A549 (cell line): ENCODE data around the gene KCNK16. TPM values are rescaled to one million over a fixed set of nuclear protein-coding genes. Genes with fewer than 3 reads are reported as not detected.

ENCODE experiments used
- ATAC-seq, 2 experiments: fragments of 200-7000 bp in 1 of 2; fragments of >200 bp in 1 of 2; cut with Nextera tagmentation in 1 of 2; cut with Tn5 transposase in 1 of 2; 3 replicates each; pipeline versions ENCODE4 v1.8.0 to v1.9.1; 2018 to 2020; ENCODE audit warnings: mild to moderate bottlenecking in 1 of 2, moderate library complexity in 1 of 2
- CTCF ChIA-PET: fragments of 300-600 bp; sonication (Branson Sonifier 250); formaldehyde crosslinking; extraction: SDS; loops from one replicate; lab custom pipeline; 2021; ENCODE audit warnings: antibody characterized with exemption, inconsistent platforms; lab: Yijun Ruan, JAX
- POLR2A ChIA-PET: fragments of 350-600 bp; formaldehyde crosslinking; extraction: SDS; loops from one replicate; lab custom pipeline; 2021; ENCODE audit warnings: antibody characterized with exemption, inconsistent platforms; lab: Yijun Ruan, JAX
- DNase-seq, 2 experiments: peaks; one replicate each; pipeline versions ENCODE4 v3.0.0 to v3.0.0-alpha.2; 2011 to 2016; ENCODE audit warnings: low read depth in 1 of 2, low spot score in 1 of 2
- FAIRE-seq: peaks from 2 replicates; lab custom pipeline; 2011; peaks lifted over from hg19 to GRCh38; lab: Jason Lieb, UNC
- H3K27ac ChIP-seq, 2 experiments: fragments of >200 bp; sonication (Bioruptor Twin); formaldehyde crosslinking; 3 replicates each; pipeline ENCODE4 v1.5.1; 2016 to 2017
- H3K4me1 ChIP-seq: fragments of >200 bp; sonication (Bioruptor Twin); formaldehyde crosslinking; 3 replicates; pipeline ENCODE4 v1.6.1; 2016
- H3K4me2 ChIP-seq: fragments of >200 bp; sonication (Bioruptor Twin); formaldehyde crosslinking; 3 replicates; pipeline ENCODE4 v1.6.1; 2016
- H3K4me3 ChIP-seq: fragments of >200 bp; sonication (Bioruptor Twin); formaldehyde crosslinking; 3 replicates; pipeline ENCODE4 v1.5.1; 2016
- H3K9me3 ChIP-seq: fragments of >200 bp; sonication (Bioruptor Twin); formaldehyde crosslinking; 3 replicates; pipeline ENCODE4 v1.6.1; 2016
- BHLHE40 ChIP-seq: IDR thresholded peaks from 2 replicates; pipeline ENCODE4 v1.6.1; 2012; ENCODE audit warnings: low read depth, low read length, inconsistent platforms
- CBX2 ChIP-seq: fragments of 200-600 bp; sonication (generic); IDR thresholded peaks from 2 replicates; pipeline ENCODE4 v1.6.1; 2016; ENCODE audit warnings: low read depth, mild to moderate bottlenecking, borderline replicate concordance
- CBX8 ChIP-seq: fragments of 200-600 bp; sonication (generic); IDR thresholded peaks from 2 replicates; pipeline ENCODE4 v1.6.1; 2016
- CEBPB ChIP-seq, 2 experiments: fragments of >200 bp in 1 of 2; sonication (Bioruptor Twin) in 1 of 2; formaldehyde crosslinking in 1 of 2; IDR thresholded peaks; 2 replicates each; pipeline ENCODE4 v1.6.1; 2012 to 2016
- CHD4 ChIP-seq: fragments of 200-600 bp; sonication (generic); IDR thresholded peaks from 2 replicates; pipeline ENCODE4 v1.6.1; 2016; ENCODE audit warnings: antibody characterized with exemption, mild to moderate bottlenecking, borderline replicate concordance
- EHMT2 ChIP-seq: fragments of 200-600 bp; sonication (generic); IDR thresholded peaks from 2 replicates; pipeline ENCODE4 v1.6.1; 2016; ENCODE audit warnings: antibody characterized with exemption, low read depth, mild to moderate bottlenecking, moderate library complexity
- EP300 ChIP-seq, 2 experiments: fragments of >200 bp; sonication (Bioruptor Twin); formaldehyde crosslinking; IDR thresholded peaks; 2 replicates in 1 of 2; 3 replicates in 1 of 2; pipeline ENCODE4 v1.6.1; 2016 to 2017
- FOSB ChIP-seq: fragments of 250-450 bp; sonication (Bioruptor Pico); IDR thresholded peaks from 2 replicates; pipeline ENCODE4 v1.5.0; 2020; ENCODE audit warnings: mild to moderate bottlenecking, moderate library complexity
- GATA3 ChIP-seq: IDR thresholded peaks from 2 replicates; pipeline ENCODE4 v1.6.1; 2012; ENCODE audit warnings: borderline replicate concordance
- HOXB13 ChIP-seq: fragments of 250-450 bp; sonication (Bioruptor Pico); IDR thresholded peaks from 2 replicates; pipeline ENCODE4 v1.5.0; 2020; ENCODE audit warnings: low read depth, mild to moderate bottlenecking, moderate library complexity
- HOXB5 ChIP-seq: fragments of 250-450 bp; sonication (Bioruptor Pico); IDR thresholded peaks from 2 replicates; pipeline ENCODE4 v1.5.0; 2020; ENCODE audit warnings: mild to moderate bottlenecking, moderate library complexity
- KDM1A ChIP-seq: fragments of 200-600 bp; sonication (generic); IDR thresholded peaks from 2 replicates; pipeline ENCODE4 v1.6.1; 2016; ENCODE audit warnings: low read depth, mild to moderate bottlenecking
- KDM5A ChIP-seq: fragments of 200-600 bp; sonication (generic); IDR thresholded peaks from 2 replicates; pipeline ENCODE4 v1.6.1; 2016; ENCODE audit warnings: antibody characterized with exemption, mild to moderate bottlenecking
- NFE2L2 ChIP-seq: fragments of 150-350 bp; conservative IDR thresholded peaks from 2 replicates; pipeline ENCODE4 v1.6.1; 2014; ENCODE audit warnings: low read length
- NPAS2 ChIP-seq: fragments of 250-450 bp; sonication (Bioruptor Pico); IDR thresholded peaks from 2 replicates; pipeline ENCODE4 v1.8.0; 2022; ENCODE audit warnings: mild to moderate bottlenecking, moderate library complexity, borderline replicate concordance
- NR3C1 ChIP-seq: fragments of >200 bp; sonication (Bioruptor Twin); formaldehyde crosslinking; IDR thresholded peaks from 3 replicates; pipeline ENCODE4 v1.6.1; 2017
- POLR2A ChIP-seq: IDR thresholded peaks from 2 replicates; pipeline ENCODE4 v1.6.1; 2012; ENCODE audit warnings: mild to moderate bottlenecking, low read length
- RAD21 ChIP-seq, 2 experiments: fragments of >200 bp in 1 of 2; sonication (Bioruptor Twin) in 1 of 2; formaldehyde crosslinking in 1 of 2; IDR thresholded peaks in 1 of 2; conservative IDR thresholded peaks in 1 of 2; 2 replicates in 1 of 2; 3 replicates in 1 of 2; pipeline ENCODE4 v1.6.1; 2012 to 2018; ENCODE audit warnings: inconsistent platforms in 1 of 2
- SMC3 ChIP-seq: fragments of >200 bp; sonication (Bioruptor Twin); formaldehyde crosslinking; IDR thresholded peaks from 3 replicates; pipeline ENCODE4 v1.6.1; 2018; ENCODE audit warnings: inconsistent platforms
- SREBF2 ChIP-seq: fragments of 450-650 bp; IDR thresholded peaks from 2 replicates; pipeline ENCODE4 v1.6.1; 2014; ENCODE audit warnings: mild to moderate bottlenecking, moderate library complexity
- ZSCAN20 ChIP-seq: fragments of 250-450 bp; sonication (Bioruptor Pico); IDR thresholded peaks from 2 replicates; pipeline ENCODE4 v1.8.0; 2022; ENCODE audit warnings: mild to moderate bottlenecking, moderate library complexity
- WGBS: methylation state at CpG from one replicate; pipeline ENCODE4 v1.1.6; 2017; ENCODE audit errors: missing lambda C conversion rate; 5-methylcytosine and 5-hydroxymethylcytosine counted together
- polyA plus RNA-seq, 4 experiments: library from polyadenylated mRNA; depleted of rRNA in 3 of 4; stranded (reverse); fragments of >200 nt; fragmentation: RNase III in 1 of 4; extraction: RNeasy Plus Mini Kit Qiagen cat#74134 plus additional on column Dnase treatment in 1 of 4; gene quantifications; 2 replicates in 3 of 4; 3 replicates in 1 of 4; pipeline ENCODE4 v1.2.3, GENCODE V29; 2011 to 2017
- TF ChIP-seq, protein P1 (sequence below): IDR thresholded peaks from 2 replicates; pipeline ENCODE4 v1.6.1; 2012; ENCODE audit warnings: low read depth, borderline replicate concordance
- TF ChIP-seq, protein P2 (sequence below): fragments of >200 bp; sonication (Bioruptor Twin); formaldehyde crosslinking; IDR thresholded peaks from 3 replicates; pipeline ENCODE4 v1.5.1; 2016
- TF ChIP-seq, protein P3 (sequence below): fragments of 250-450 bp; sonication (Bioruptor Pico); IDR thresholded peaks from 2 replicates; pipeline ENCODE4 v1.5.0; 2020; ENCODE audit warnings: low read depth, mild to moderate bottlenecking, moderate library complexity
- TF ChIP-seq, protein P4 (sequence below): fragments of >200 bp; sonication (Bioruptor Twin); formaldehyde crosslinking; IDR thresholded peaks from 3 replicates; pipeline ENCODE4 v1.6.1; 2016

Gene KCNK16
- polyA plus RNA-seq, 2 of the 4 experiments (the other 2 are of a cell fraction): not detected

DNA sequence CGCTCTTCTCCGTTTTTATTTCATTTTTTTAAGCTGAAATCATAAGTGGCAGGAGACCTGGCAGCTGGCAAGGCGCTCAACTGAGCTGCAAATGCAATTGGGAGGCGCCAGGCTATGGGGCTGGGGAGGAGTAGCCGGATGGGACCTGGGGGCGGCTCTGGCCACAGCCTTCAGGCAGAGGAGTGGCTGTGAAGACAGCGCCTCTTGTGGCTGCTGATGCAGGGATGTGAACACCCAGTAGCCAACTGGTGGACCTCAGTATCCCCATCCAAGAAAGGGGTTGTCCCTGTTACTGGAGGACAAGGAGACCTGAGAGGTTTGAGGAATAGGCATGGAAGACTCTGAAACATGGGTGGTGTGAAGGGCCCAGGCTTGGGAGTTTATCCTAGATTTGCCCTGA lies 20.9 kb downstream of the KCNK16 start:
- Histone ChIP-seq H3K9me3 (no peaks in the 10 kb centered on the region), H3K27ac (no peak overlapping the region), H3K4me1 (0 out of 3 replicates have a peak, but pooled peaks cover 3% of the 10 kb centered on the region), H3K4me2 (no peak overlapping the region), H3K4me3 (no peak overlapping the region)
- ChIA-PET POLR2A (no interaction called here), CTCF (interaction anchor here (1.4 to 10.4 kb wide), 6 partner anchors 8 to 328 kb away, joined by 3 to 171 read pairs (median 16); no protein-coding TSS in a partner anchor)
- peak in 1 of 2 experiments; percentile 13 for DNase-seq
- TF ChIP-seq KDM1A (no peak), RAD21 (conservative IDR thresholded peaks at IDR 0.05 in 1 of 2, IDR thresholded peaks at IDR 0.05 in 1 of 2) (0 out of 5 replicates have a peak, but pooled peaks of 1 of the 2 experiments have one; percentile 10), EHMT2 (no peak)
- ATAC-seq: peak in 1 of 2 experiments; percentile 67; a peak in 3 of 6 replicates
- 79% methylated on average over 6 of the region's 7 CpGs for WGBS
- FAIRE-seq: no peak

DNA sequence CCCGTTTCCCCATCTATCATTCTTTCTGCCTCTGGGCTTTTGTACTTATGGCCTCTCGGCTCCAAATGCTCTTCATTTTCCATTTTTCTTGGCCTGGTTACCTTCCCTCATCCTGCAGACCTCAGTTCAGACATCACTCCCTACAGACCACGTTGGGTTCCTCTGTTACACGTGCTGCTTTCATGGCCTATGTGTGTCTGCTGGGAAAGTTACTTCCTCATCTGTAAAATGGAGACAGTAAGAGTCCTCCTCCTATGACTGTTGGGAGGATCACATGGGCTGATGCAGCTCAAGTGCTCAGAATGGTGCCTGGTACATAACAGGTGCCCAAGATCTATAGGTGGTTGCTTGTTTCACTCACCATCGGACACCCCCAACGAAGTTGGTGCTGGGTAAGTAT lies 21.8 kb downstream of the KCNK16 start:
- Histone ChIP-seq H3K4me2 (no peak overlapping the region), H3K4me1 (0 out of 3 replicates have a peak, but pooled peaks cover 3% of the 10 kb centered on the region), H3K4me3 (no peak overlapping the region), H3K27ac (no peak overlapping the region)
- DNase-seq (no peak), ATAC-seq (no peak), FAIRE-seq (no peak)
- WGBS: 53% methylated on average over 6 of the region's 6 CpGs
- ChIA-PET CTCF (interaction anchor here (1.1 to 10.4 kb wide), 5 partner anchors 9 to 430 kb away, joined by 3 to 171 read pairs (median 17); no protein-coding TSS in a partner anchor), POLR2A (no interaction called here)
- TF ChIP-seq HOXB5 (CRISPR knock-in tag) (no peak), BHLHE40 (no peak), CHD4 (no peak), SMC3 (no peak)
- TF ChIP-seq, protein P1, sequence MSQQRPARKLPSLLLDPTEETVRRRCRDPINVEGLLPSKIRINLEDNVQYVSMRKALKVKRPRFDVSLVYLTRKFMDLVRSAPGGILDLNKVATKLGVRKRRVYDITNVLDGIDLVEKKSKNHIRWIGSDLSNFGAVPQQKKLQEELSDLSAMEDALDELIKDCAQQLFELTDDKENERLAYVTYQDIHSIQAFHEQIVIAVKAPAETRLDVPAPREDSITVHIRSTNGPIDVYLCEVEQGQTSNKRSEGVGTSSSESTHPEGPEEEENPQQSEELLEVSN: no peak
- TF ChIP-seq, all 56 proteins: peak for 0
- H3K9me3 ChIP-seq: no peaks in the 10 kb centered on the region

DNA sequence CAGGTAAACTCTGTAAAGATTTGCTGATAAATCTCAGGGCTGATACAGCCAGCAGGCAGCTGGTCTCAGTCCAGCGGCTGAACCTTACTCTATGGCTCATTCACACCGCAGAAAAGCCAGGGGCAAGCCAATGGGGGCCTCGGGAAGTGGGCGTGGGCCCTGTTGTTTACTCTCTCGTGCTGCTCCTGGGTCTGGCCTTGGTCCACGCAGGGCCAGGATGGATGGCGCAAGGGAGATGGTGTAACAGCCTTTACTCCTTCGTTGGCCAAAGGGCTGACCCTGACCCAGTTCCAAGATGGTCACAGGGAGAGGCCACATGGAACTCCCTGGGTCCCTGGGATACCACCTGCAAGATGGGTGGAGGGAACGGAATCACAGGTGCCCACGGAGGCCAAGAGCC lies 24.4 kb downstream of the KCNK16 start:
- FAIRE-seq: no peak
- H3K4me2 ChIP-seq: no peak overlapping the region
- POLR2A ChIA-PET: no interaction called here

DNA sequence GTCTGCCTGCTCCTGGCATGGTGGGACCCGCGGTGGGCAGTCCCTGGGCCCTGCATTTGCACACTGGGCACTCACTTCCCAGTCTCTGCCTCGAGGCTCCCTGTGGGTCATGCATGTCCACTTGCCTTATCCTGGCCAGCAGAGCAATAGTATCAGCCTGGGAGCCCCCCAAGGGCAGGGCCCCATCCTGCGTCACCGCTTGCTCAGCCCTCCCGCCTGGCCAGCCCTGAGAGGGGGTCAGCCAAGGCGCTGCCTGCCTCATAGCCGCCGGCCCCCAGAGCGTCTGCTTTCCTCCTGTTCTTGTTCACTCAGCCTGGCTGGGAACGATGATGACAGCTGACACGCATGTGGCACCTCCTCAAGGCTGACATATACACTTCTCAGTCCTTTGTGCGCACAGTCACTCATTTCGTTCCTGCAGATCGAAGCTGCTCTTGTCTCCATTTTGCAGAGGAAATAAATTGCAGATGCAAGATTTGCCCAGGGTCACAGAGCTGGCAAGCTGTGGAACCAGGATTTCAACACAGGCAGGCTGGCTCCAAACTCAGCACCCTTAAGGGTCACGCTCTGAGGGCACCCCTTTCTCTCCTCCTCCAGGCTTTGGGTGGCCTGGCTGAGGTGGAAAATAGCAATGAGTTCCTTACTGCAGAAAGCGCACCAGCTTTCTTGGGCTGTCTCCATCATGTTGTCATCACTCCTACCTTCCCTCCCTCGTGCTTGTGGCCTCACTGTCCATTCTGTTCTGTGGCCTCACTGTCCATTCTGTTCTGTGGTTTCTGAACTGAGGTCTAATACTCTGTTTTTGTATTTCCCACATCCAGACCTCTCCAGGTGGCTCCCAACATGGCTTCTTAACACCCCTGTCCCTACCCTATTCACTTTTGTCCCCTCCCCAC lies 25.5 kb downstream of the KCNK16 start:
- no peak overlapping the region for H3K27ac ChIP-seq
- no peaks in the 10 kb centered on the region for H3K9me3 ChIP-seq
- WGBS: 64% methylated on average over 15 of the region's 18 CpGs
- CTCF ChIA-PET: interaction anchor here (1.8 to 10.4 kb wide), 2 partner anchors 13 to 129 kb away, joined by 6 to 171 read pairs; no protein-coding TSS in a partner anchor
- H3K4me3 ChIP-seq: no peak overlapping the region
- POLR2A ChIA-PET: no interaction called here
- FAIRE-seq (no peak), ATAC-seq (no peak), DNase-seq (no peak)
- TF ChIP-seq NR3C1 (no peak), POLR2A (no peak), NPAS2 (no peak), CEBPB (IDR thresholded peaks at IDR 0.05) (no peak), FOSB (CRISPR knock-in tag) (no peak), SREBF2 (no peak), ZSCAN20 (CRISPR knock-in tag) (no peak), CBX8 (no peak), HOXB13 (no peak), CBX2 (no peak), EP300 (IDR thresholded peaks at IDR 0.05) (no peak), NFE2L2 (no peak), GATA3 (no peak)
- TF ChIP-seq, protein P2, sequence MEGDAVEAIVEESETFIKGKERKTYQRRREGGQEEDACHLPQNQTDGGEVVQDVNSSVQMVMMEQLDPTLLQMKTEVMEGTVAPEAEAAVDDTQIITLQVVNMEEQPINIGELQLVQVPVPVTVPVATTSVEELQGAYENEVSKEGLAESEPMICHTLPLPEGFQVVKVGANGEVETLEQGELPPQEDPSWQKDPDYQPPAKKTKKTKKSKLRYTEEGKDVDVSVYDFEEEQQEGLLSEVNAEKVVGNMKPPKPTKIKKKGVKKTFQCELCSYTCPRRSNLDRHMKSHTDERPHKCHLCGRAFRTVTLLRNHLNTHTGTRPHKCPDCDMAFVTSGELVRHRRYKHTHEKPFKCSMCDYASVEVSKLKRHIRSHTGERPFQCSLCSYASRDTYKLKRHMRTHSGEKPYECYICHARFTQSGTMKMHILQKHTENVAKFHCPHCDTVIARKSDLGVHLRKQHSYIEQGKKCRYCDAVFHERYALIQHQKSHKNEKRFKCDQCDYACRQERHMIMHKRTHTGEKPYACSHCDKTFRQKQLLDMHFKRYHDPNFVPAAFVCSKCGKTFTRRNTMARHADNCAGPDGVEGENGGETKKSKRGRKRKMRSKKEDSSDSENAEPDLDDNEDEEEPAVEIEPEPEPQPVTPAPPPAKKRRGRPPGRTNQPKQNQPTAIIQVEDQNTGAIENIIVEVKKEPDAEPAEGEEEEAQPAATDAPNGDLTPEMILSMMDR: no peak
- TF ChIP-seq, protein P3, sequence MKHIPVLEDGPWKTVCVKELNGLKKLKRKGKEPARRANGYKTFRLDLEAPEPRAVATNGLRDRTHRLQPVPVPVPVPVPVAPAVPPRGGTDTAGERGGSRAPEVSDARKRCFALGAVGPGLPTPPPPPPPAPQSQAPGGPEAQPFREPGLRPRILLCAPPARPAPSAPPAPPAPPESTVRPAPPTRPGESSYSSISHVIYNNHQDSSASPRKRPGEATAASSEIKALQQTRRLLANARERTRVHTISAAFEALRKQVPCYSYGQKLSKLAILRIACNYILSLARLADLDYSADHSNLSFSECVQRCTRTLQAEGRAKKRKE (CRISPR knock-in tag): no peak
- TF ChIP-seq, protein P1: no peak
- TF ChIP-seq, protein P4, sequence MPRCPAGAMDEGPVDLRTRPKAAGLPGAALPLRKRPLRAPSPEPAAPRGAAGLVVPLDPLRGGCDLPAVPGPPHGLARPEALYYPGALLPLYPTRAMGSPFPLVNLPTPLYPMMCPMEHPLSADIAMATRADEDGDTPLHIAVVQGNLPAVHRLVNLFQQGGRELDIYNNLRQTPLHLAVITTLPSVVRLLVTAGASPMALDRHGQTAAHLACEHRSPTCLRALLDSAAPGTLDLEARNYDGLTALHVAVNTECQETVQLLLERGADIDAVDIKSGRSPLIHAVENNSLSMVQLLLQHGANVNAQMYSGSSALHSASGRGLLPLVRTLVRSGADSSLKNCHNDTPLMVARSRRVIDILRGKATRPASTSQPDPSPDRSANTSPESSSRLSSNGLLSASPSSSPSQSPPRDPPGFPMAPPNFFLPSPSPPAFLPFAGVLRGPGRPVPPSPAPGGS: no peak
- H3K4me1 ChIP-seq: no peaks in the 10 kb centered on the region
- no peak overlapping the region for H3K4me2 ChIP-seq

More for the DNA sequence above, 24.4 kb downstream of the KCNK16 start:
- TF ChIP-seq KDM5A: no peak
- WGBS: 47% methylated on average over 8 of the region's 10 CpGs
- Histone ChIP-seq H3K9me3 (no peaks in the 10 kb centered on the region), H3K27ac (no peak overlapping the region), H3K4me1 (0 out of 3 replicates have a peak, but pooled peaks cover 3% of the 10 kb centered on the region), H3K4me3 (no peak overlapping the region)
- DNase-seq (no peak), ATAC-seq (no peak)
- CTCF ChIA-PET: interaction anchor here (1.8 to 10.4 kb wide), 2 partner anchors 12 to 130 kb away, joined by 6 to 171 read pairs; no protein-coding TSS in a partner anchor
